IMR-90 (cell line): ENCODE data around the gene FXR2. TPM values are rescaled to one million over a fixed set of nuclear protein-coding genes. Genes with fewer than 3 reads are reported as not detected.

Experiments used
- ATAC-seq: fragments of 200-7000 bp; cut with Tn5 transposase; 2 replicates; pipeline ENCODE4 v1.9.1; 2020; ENCODE audit warnings: low read depth, mild to moderate bottlenecking, moderate library complexity
- BruUV-seq: library from RNA; stranded (reverse); fragments of 400-500 nt; replicated peaks from 2 replicates; lab custom pipeline; 2021; lab: Mats Ljungman, UMichigan
- CTCF ChIA-PET: fragments of 300-600 bp; formaldehyde crosslinking; extraction: SDS; loops from one replicate; lab custom pipeline; 2021; ENCODE audit warnings: antibody characterized with exemption; lab: Yijun Ruan, JAX
- POLR2A ChIA-PET: fragments of 300-600 bp; sonication (Branson Sonifier 250); formaldehyde crosslinking; loops from one replicate; lab custom pipeline; 2022; ENCODE audit warnings: antibody characterized with exemption; ENCODE audit not compliant: unreplicated experiment; lab: Charles Lee
- DNase-seq: peaks from one replicate; pipeline ENCODE4 v3.0.0; 2013
- H2AFZ ChIP-seq: replicated peaks from 2 replicates; pipeline ENCODE3; 2013; ENCODE audit warnings: low read length, mild to moderate bottlenecking; ENCODE audit not compliant: poor library complexity
- H2AK5ac ChIP-seq: 2 replicates; pipeline ENCODE4 v1.6.1; 2013; ENCODE audit warnings: low read depth, low read length, inconsistent platforms
- H2AK9ac ChIP-seq: replicated peaks from 2 replicates; pipeline ENCODE3; 2013; ENCODE audit warnings: mild to moderate bottlenecking, low read depth, low read length, moderate library complexity; ENCODE audit not compliant: poor library complexity
- H2BK120ac ChIP-seq: 2 replicates; pipeline ENCODE4 v1.6.1; 2013; ENCODE audit warnings: low read depth, low read length, inconsistent platforms
- H2BK15ac ChIP-seq: 3 replicates; pipeline ENCODE4 v1.6.1; 2013; ENCODE audit warnings: low read depth, low read length, inconsistent platforms
- H2BK20ac ChIP-seq: 2 replicates; pipeline ENCODE4 v1.6.1; 2013; ENCODE audit warnings: low read depth, mild to moderate bottlenecking, inconsistent platforms, low read length, moderate library complexity
- H2BK5ac ChIP-seq: 2 replicates; pipeline ENCODE4 v1.6.1; 2013; ENCODE audit warnings: mild to moderate bottlenecking, low read depth, low read length, inconsistent platforms; ENCODE audit not compliant: poor library complexity, severe bottlenecking
- H3K14ac ChIP-seq: replicated peaks from 2 replicates; pipeline ENCODE4 v1.6.1; 2013; ENCODE audit warnings: low read depth, low read length, inconsistent platforms
- H3K18ac ChIP-seq: 2 replicates; pipeline ENCODE4 v1.6.1; 2013; ENCODE audit warnings: low read depth, low read length, control low read depth
- H3K23ac ChIP-seq: 2 replicates; pipeline ENCODE4 v1.6.1; 2013; ENCODE audit warnings: low read depth, low read length, inconsistent platforms
- H3K27ac ChIP-seq: 2 replicates; pipeline ENCODE4 v1.5.1; 2013; ENCODE audit warnings: mild to moderate bottlenecking, control low read depth, low read length; ENCODE audit not compliant: insufficient read depth
- H3K27me3 ChIP-seq: 2 replicates; pipeline ENCODE4 v1.6.1; 2013; ENCODE audit warnings: low read length; ENCODE audit not compliant: control insufficient read depth, insufficient read depth
- H3K36me3 ChIP-seq: 2 replicates; pipeline ENCODE4 v1.6.1; 2013; ENCODE audit warnings: low read length, mixed read lengths; ENCODE audit not compliant: control insufficient read depth, insufficient read depth
- H3K4ac ChIP-seq: 2 replicates; pipeline ENCODE4 v1.6.1; 2013; ENCODE audit warnings: low read depth, low read length, inconsistent platforms
- H3K4me1 ChIP-seq: 2 replicates; pipeline ENCODE4 v1.6.1; 2013; ENCODE audit warnings: low read length, mixed read lengths; ENCODE audit not compliant: control insufficient read depth, insufficient read depth
- H3K4me2 ChIP-seq: 2 replicates; pipeline ENCODE4 v1.6.1; 2013; ENCODE audit warnings: low read depth, mild to moderate bottlenecking, control low read depth, low read length, moderate library complexity
- H3K4me3 ChIP-seq: 2 replicates; pipeline ENCODE4 v1.5.1; 2013; ENCODE audit warnings: low read depth, mild to moderate bottlenecking, control low read depth, low read length, moderate library complexity; ENCODE audit not compliant: insufficient read depth
- H3K56ac ChIP-seq: 2 replicates; pipeline ENCODE4 v1.6.1; 2013; ENCODE audit warnings: low read length, inconsistent platforms; ENCODE audit not compliant: insufficient read depth; ENCODE audit errors: extremely low read depth
- H3K79me1 ChIP-seq, 2 experiments: 2 replicates each; pipeline ENCODE4 v1.6.1; 2013; ENCODE audit warnings: low read length in 2 of 2, inconsistent platforms in 1 of 2, low read depth in 1 of 2
- H3K9ac ChIP-seq: 2 replicates; pipeline ENCODE4 v1.6.1; 2013; ENCODE audit warnings: low read depth, low read length, control low read depth
- H3K9me1 ChIP-seq: 2 replicates; pipeline ENCODE4 v1.6.1; 2013; ENCODE audit warnings: low read length, inconsistent platforms; ENCODE audit not compliant: insufficient read depth
- H3K9me3 ChIP-seq: 2 replicates; pipeline ENCODE4 v1.6.1; 2013; ENCODE audit warnings: low read length; ENCODE audit not compliant: control insufficient read depth, insufficient read depth
- H4K20me1 ChIP-seq: 2 replicates; pipeline ENCODE4 v1.6.1; 2013; ENCODE audit warnings: low read length, inconsistent platforms; ENCODE audit not compliant: insufficient read depth
- H4K5ac ChIP-seq: 2 replicates; pipeline ENCODE4 v1.6.1; 2013; ENCODE audit warnings: mild to moderate bottlenecking, low read depth, low read length, control low read depth
- H4K8ac ChIP-seq, 2 experiments: 2 replicates each; pipeline ENCODE4 v1.6.1; 2013; ENCODE audit warnings: low read depth in 2 of 2, low read length in 2 of 2, control low read depth in 1 of 2, inconsistent platforms in 1 of 2
- H4K91ac ChIP-seq: 2 replicates; pipeline ENCODE4 v1.6.1; 2013; ENCODE audit warnings: low read depth, low read length, inconsistent platforms; ENCODE audit not compliant: insufficient read depth
- BHLHE40 ChIP-seq: fragments of 150-350 bp; IDR thresholded peaks from 2 replicates; pipeline ENCODE4 v1.6.1; 2016; ENCODE audit warnings: mild to moderate bottlenecking, low read depth, low read length
- CEBPB ChIP-seq: IDR thresholded peaks from 2 replicates; pipeline ENCODE4 v1.6.1; 2012; ENCODE audit warnings: low read depth, low read length, improper control_type of control experiment
- CHD1 ChIP-seq: IDR thresholded peaks from 2 replicates; pipeline ENCODE4 v1.6.1; 2012; ENCODE audit warnings: low read depth, low read length, improper control_type of control experiment
- FOS ChIP-seq: fragments of 150-350 bp; IDR thresholded peaks from 2 replicates; pipeline ENCODE4 v1.6.1; 2016; ENCODE audit warnings: low read depth, low read length
- MAFK ChIP-seq: IDR thresholded peaks from 2 replicates; pipeline ENCODE4 v1.6.1; 2012; ENCODE audit warnings: low read depth, low read length, improper control_type of control experiment
- MAZ ChIP-seq: IDR thresholded peaks from 2 replicates; pipeline ENCODE4 v1.6.1; 2012; ENCODE audit warnings: low read depth, mild to moderate bottlenecking, low read length, improper control_type of control experiment, moderate library complexity, borderline replicate concordance
- MXI1 ChIP-seq: IDR thresholded peaks from 2 replicates; pipeline ENCODE4 v1.6.1; 2012; ENCODE audit warnings: low read depth, mild to moderate bottlenecking, low read length, moderate library complexity, borderline replicate concordance
- NFE2L2 ChIP-seq: fragments of 150-350 bp; IDR thresholded peaks from 2 replicates; pipeline ENCODE4 v1.6.1; 2016; ENCODE audit warnings: low read depth, mild to moderate bottlenecking, low read length
- POLR2A ChIP-seq: IDR thresholded peaks from 2 replicates; pipeline ENCODE4 v1.6.1; 2012; ENCODE audit warnings: mild to moderate bottlenecking, low read depth, low read length
- RAD21 ChIP-seq: IDR thresholded peaks from 2 replicates; pipeline ENCODE4 v1.6.1; 2012; ENCODE audit warnings: low read length, improper control_type of control experiment
- RCOR1 ChIP-seq: IDR thresholded peaks from 2 replicates; pipeline ENCODE4 v1.6.1; 2012; ENCODE audit warnings: mild to moderate bottlenecking, low read length, improper control_type of control experiment; ENCODE audit not compliant: insufficient replicate concordance
- RFX5 ChIP-seq: IDR thresholded peaks from 2 replicates; pipeline ENCODE4 v1.8.0; 2012; ENCODE audit warnings: low read depth, mild to moderate bottlenecking, low read length, moderate library complexity
- SMC3 ChIP-seq: fragments of 150-350 bp; IDR thresholded peaks from 2 replicates; pipeline ENCODE4 v1.6.1; 2016; ENCODE audit warnings: low read depth, mild to moderate bottlenecking, antibody characterized with exemption, low read length, moderate library complexity
- USF2 ChIP-seq: fragments of 150-350 bp; IDR thresholded peaks from 2 replicates; pipeline ENCODE4 v1.6.1; 2017; ENCODE audit warnings: mild to moderate bottlenecking, antibody characterized with exemption, low read length, low read depth
- WGBS, 2 experiments: methylation state at CpG; one replicate each; pipeline versions ENCODE4 v1.1.5 to v1.1.7; 2013; ENCODE audit warnings: missing lambda C conversion rate in 2 of 2; ENCODE audit not compliant: insufficient read length in 1 of 2; ENCODE audit errors: extremely low coverage in 2 of 2; 5-methylcytosine and 5-hydroxymethylcytosine counted together
- dilution Hi-C: fragments of 300-500 bp; cut with HindIII; formaldehyde crosslinking; loops from one replicate; pipeline ENCODE4 v1.14.3; 2018; ENCODE audit warnings: low sequenced_read_pairs; ENCODE audit not compliant: unreplicated experiment
- in situ Hi-C: fragments of 300-500 bp; cut with MboI; formaldehyde crosslinking; loops from 3 replicates; pipeline ENCODE4 v1.14.3; 2019; ENCODE audit warnings: low sequenced_read_pairs, inconsistent platforms, mixed read lengths
- intact Hi-C: fragments of 100-400 bp; cut with micrococcal nuclease; formaldehyde crosslinking; loops from 2 replicates; pipeline ENCODE4 v1.10.0; 2022
- polyA plus RNA-seq, 3 experiments: library from polyadenylated mRNA; depleted of rRNA; stranded (reverse); fragments of >200 nt; gene quantifications; 2 replicates each; pipeline ENCODE4 v1.2.3, GENCODE V29; 2012; ENCODE audit warnings: low replicate concordance in 1 of 3
- total RNA-seq: library from RNA; depleted of rRNA; stranded (reverse); fragments of >200 nt; gene quantifications from 2 replicates; pipeline ENCODE4 v1.2.3, GENCODE V29; 2012
- TF ChIP-seq, protein P1 (sequence below): fragments of 150-350 bp; IDR thresholded peaks from 2 replicates; pipeline ENCODE4 v1.6.1; 2016; ENCODE audit warnings: low read depth, mild to moderate bottlenecking, low read length, moderate library complexity, borderline replicate concordance
- TF ChIP-seq, protein P2 (sequence below): conservative IDR thresholded peaks from 2 replicates; pipeline ENCODE4 v1.5.1; 2012; ENCODE audit warnings: mild to moderate bottlenecking, low read depth, low read length, improper control_type of control experiment

The FXR2 gene
- total and polyA plus RNA-seq, 2 of the 4 experiments (the other 2 are of a cell fraction) = 39.1 to 55.9 TPM

DNA sequence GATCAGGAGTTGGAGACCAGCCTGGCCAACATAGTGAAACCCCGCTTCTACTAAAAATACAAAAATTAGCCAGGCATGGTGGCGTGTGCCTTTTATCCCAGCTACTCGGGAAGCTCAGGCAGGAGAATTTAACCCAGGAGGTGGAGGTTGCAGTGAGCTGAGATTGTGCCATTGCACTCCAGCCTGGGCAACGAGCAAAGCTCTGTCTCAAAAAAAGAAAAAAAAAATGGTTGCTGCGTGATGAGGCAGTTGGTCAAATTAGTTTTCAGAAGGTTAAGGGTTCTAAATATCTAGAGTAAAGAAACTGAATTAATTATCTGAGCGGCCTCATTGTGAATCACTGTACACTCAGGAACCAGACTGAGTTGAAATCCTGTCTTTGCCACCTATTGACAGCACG, 38.7 kb downstream of the FXR2 start:
- Histone ChIP-seq H2BK15ac (no peak overlapping the region), H3K23ac (no peak overlapping the region), H4K91ac (no peak overlapping the region), H3K4me3 (no peak overlapping the region), H3K18ac (no peak overlapping the region), H3K27ac (no peak overlapping the region), H3K27me3 (no peaks in the 10 kb centered on the region), H3K9me3 (no peaks in the 10 kb centered on the region), H4K8ac (no peak overlapping the region), H2AK5ac (no peak overlapping the region), H2AFZ (no peak overlapping the region), H3K9ac (no peak overlapping the region), H3K36me3 (peaks cover 59% of the 10 kb centered on the region), H3K4me1 (peaks cover 20% of the 10 kb centered on the region), H2BK120ac (no peak overlapping the region), H2AK9ac (no peak overlapping the region), H3K4ac (no peak overlapping the region), H3K9me1 (peaks cover 21% of the 10 kb centered on the region), H2BK20ac (no peak overlapping the region), H4K5ac (no peak overlapping the region), H4K20me1 (peaks cover 70% of the 10 kb centered on the region), H3K4me2 (no peak overlapping the region), H3K79me1 (peaks cover 12 to 74% of the 10 kb centered on the region in 2 experiments), H3K14ac (no peak overlapping the region), H2BK5ac (no peak overlapping the region), H3K56ac (no peak overlapping the region)
- intact Hi-C loops = no loop called here
- DNase-seq (no peak), ATAC-seq (no peak)
- in situ Hi-C loops = no loop called here
- dilution Hi-C loops = no loop called here
- BruUV-seq = no TSS peak
- ChIA-PET POLR2A (interaction anchor here (0.6 to 1.2 kb wide), 3 partner anchors 8 to 55 kb away, joined by 3 to 14 read pairs (median 4); partner anchors contain the start of gene MPDU1), CTCF (interaction anchor here (0.6 to 2.2 kb wide), 3 partner anchors 13 to 67 kb away, joined by 4 to 9 read pairs (median 5); no protein-coding TSS in a partner anchor)
- 78% methylated on average over 5 of the region's 7 CpGs; no CpG with 5 or more reads in 1 of the 2 experiments for WGBS, 2 experiments
- TF ChIP-seq, protein P1, sequence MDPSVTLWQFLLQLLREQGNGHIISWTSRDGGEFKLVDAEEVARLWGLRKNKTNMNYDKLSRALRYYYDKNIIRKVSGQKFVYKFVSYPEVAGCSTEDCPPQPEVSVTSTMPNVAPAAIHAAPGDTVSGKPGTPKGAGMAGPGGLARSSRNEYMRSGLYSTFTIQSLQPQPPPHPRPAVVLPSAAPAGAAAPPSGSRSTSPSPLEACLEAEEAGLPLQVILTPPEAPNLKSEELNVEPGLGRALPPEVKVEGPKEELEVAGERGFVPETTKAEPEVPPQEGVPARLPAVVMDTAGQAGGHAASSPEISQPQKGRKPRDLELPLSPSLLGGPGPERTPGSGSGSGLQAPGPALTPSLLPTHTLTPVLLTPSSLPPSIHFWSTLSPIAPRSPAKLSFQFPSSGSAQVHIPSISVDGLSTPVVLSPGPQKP = no peak
- TF ChIP-seq RCOR1 (no peak), POLR2A (no peak), MAFK (no peak), SMC3 (no peak), RFX5 (no peak), CHD1 (no peak), FOS (no peak), MXI1 (no peak), CEBPB (no peak), RAD21 (no peak), BHLHE40 (no peak), USF2 (no peak), NFE2L2 (no peak), MAZ (no peak)
- TF ChIP-seq, protein P2, sequence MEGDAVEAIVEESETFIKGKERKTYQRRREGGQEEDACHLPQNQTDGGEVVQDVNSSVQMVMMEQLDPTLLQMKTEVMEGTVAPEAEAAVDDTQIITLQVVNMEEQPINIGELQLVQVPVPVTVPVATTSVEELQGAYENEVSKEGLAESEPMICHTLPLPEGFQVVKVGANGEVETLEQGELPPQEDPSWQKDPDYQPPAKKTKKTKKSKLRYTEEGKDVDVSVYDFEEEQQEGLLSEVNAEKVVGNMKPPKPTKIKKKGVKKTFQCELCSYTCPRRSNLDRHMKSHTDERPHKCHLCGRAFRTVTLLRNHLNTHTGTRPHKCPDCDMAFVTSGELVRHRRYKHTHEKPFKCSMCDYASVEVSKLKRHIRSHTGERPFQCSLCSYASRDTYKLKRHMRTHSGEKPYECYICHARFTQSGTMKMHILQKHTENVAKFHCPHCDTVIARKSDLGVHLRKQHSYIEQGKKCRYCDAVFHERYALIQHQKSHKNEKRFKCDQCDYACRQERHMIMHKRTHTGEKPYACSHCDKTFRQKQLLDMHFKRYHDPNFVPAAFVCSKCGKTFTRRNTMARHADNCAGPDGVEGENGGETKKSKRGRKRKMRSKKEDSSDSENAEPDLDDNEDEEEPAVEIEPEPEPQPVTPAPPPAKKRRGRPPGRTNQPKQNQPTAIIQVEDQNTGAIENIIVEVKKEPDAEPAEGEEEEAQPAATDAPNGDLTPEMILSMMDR = no peak
